Activated CD4-positive, alpha-beta T cell treated with anti-CD3 and anti-CD28 coated beads, Interleukin-2, amount 50 U/mL, for 48 hours (primary cell): ENCODE measurements around the gene MKRN2OS.

Experiments
- DNase-seq, 2 experiments: peaks; one replicate each; pipeline ENCODE4 v3.0.0-alpha.2; 2020

The MKRN2OS gene

DNA sequence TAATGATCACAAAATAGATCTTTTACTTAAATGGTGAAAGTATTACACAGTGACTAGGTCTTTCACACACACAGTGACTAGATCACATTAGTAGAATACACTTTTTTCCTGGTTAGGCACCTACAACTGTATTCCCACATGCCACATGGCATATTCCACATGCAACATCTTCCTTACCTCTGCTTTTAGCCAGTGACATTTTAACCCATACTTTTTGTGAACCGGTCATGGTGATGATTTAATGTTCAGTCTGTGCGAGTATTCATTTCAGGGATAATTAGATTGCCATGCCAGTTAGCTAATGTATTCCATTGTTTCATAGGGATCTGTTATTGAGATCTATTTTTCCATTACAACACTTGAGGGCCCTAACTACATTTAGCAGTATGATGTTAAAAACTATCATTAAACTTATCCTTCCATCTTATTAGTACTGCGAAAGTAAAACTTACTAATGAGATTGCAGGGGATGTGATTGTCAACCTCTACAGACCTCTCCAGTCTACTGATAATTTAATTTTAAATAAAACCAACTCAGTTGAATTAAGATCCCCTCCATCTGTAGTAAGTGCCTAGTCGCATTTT is 32.7 kb downstream of the MKRN2OS start:
- DNase-seq: no peak

DNA sequence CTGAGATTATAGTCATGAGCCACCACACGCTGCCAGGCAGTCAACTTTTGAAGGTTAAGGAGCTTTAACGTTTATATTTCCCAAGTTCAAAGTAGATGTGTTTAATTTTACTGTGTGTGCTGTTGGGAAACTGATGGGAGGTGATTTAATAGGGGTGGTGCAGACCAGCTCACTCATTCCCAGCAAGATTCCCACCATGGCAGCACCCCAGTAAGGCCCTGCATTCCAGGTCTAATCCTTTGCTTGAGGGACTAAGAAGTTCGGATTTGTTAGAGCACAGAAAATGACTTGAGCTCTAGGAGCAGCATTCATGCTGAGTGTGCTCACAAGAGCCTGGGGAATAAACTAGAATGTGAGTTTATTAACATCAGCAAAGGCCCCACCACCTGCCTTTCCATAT is 35.8 kb downstream of the MKRN2OS start:
- no peak for DNase-seq

DNA sequence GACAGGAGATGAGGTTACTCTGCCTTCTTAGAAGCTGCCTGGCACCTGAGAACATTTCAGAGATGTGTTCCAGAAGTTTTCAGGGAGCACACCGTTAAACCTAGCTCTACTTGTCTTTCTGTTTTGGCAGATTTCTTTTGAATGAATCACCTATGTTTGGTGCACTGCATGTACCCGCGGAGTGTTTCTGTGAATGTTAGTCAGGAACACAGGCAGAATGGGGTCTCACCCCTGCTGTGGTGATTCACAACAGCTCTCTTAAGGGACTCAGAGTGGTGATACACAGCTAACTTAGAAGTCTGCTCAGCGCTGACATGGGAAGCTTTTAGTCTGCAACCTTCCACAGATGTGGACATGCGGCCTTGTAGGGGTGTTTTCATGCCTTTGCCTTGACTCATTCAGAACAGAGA is 37.0 kb downstream of the MKRN2OS start:
- DNase-seq: no peak

DNA sequence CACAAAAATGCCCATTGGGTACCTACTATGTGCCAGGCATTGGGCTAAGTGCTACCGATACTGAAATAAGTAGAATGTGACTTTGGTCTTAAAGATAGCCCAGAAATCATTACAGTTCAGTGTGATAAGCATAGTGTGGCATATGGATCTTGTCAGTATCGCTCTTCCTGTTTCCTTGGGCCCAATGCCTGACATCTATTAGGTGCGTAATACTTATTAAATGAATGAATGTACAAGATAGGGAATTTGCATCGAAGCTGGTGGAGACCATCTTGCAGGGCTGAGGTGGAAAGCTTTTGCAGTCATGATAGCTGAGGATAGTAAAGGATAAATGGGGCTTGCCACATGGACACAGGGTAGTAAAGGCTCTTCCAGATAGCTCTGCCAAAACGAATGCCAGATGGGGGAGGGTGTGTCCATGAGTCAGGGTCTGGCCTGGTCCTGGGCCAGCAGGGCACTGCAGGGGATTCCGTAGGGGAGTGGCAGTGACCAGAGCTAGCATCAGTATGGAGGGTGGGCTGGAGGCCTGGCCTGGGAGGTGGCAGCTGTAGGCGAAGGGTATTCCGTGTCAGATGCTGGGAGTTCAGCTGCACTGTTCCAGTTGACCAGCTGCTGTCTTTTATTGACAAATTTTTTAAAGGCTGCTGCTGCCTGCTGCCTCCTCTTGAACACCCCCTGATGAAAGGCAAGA is 37.6 kb downstream of the MKRN2OS start:
- no peak for DNase-seq

DNA sequence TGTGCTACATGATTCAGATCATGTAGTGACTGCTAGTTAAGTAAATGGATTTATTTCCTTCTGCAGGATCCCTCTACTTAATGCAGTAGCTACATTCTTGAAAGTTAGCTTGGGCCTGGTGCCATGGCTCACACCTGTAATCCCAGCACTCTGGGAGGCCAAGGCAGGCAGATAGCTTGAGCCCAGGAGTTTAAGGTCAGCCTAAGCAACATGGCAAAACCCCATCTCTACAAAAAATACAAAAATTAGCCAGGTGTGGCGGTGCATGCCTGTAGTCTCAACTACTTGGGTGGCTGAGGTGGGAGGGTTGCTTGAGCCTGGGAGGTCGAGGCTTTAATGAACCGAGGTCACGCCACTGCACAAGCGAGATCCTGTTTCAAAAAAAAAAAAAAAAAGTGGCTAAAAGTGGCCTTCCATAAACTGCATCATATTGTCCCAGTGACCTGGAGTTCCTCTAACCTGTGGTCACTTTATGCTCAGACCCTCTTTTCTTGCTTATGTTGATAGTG is 39.0 kb downstream of the MKRN2OS start:
- DNase-seq: no peak

DNA sequence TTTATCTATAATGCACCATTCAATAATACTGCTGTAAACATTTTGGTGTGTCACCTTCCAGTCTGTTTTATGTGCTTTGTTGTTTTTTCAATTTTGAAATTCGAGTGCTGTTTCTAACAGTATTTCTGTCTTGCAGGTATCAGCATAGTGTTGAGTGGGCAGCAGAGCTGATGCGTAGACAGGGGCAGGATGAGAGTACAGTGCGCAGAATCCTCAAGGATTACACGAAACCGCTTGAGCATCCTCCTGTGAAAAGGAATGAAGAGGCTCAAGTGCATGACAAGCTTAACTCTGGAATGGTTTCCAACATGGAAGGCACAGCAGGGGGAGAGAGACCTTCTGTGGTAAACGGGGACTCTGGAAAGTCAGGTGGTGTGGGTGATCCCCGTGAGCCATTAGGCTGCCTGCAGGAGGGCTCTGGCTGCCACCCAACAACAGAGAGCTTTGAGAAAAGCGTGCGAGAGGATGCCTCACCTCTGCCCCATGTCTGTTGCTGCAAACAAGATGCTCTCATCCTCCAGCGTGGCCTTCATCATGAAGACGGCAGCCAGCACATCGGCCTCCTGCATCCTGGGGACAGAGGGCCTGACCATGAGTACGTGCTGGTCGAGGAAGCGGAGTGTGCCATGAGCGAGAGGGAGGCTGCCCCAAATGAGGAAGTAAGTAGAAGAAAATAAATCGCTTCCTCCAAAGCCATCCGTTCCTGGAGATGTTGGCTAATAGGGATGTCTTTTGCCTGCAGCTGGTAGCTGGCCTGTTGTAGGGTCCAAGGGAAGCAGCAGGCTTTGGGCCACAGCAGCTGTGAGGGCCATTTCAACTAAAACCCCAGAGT is 42.0 kb downstream of the MKRN2OS start:
- DNase-seq: no peak

DNA sequence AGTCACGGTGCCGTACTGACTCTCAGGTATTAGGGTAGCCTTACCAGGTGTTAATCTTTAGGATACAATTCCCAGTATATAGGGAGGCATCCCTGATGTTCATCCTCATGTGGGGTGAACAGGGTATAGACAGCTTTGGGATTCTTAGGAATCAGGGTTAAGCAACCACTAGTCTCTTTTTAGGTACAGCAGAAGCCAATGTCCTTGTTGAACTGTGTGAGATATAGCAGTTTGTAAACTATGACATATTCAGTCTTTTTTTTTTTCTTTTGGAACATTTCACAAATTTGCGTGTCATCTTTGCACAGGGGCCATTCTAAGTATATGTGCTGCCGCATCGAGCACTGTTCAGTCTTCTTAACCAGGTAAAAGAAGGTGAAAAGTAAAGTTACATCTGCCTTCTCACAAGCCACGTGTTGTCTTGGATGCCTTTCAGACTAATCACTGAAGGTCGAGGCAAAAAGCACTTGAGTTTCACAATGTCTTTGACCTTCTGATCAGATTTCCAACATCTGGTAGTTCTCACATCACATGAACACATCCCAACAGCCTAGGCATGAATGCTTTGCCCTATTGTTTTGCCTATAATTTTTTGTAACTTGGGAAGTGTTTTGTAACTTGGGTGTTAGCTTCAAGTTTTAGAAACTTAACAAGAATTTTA is 43.8 kb downstream of the MKRN2OS start:
- DNase-seq: no peak

DNA sequence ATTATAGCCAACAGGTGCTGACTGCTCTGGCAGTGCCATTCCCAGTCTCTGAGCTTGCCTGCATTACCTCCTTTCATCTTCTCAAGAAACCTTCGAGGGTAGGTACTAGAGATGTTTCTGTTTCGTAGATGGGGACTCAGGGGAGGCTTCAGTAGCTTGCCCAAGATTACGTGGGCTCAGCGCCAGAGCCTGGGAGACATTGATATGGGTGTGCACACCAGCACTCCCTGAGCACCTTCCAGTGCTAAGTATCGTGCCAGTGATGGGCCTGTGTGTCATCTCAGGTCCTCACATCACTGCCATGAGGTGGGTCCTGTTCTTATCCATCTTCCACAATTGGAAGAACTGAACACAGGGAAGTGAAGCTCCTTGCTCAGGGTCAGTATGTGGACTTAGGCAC is 45.8 kb downstream of the MKRN2OS start:
- DNase-seq: no peak

DNA sequence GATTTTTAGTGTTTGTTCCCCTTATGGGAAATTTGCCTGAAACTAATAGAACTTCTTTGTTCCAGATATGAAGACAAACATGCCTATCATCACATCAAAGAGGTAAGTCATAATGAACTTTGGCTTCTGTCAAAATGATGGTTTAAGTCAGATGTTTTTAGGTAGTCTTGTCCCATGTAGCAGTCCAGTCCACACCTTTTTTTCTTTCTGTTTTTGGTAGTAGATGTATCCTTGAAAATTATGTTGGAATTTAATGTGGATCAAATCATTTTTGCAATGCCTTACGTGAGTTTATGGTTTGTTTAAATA is 48.9 kb downstream of the MKRN2OS start:
- DNase-seq: no peak

DNA sequence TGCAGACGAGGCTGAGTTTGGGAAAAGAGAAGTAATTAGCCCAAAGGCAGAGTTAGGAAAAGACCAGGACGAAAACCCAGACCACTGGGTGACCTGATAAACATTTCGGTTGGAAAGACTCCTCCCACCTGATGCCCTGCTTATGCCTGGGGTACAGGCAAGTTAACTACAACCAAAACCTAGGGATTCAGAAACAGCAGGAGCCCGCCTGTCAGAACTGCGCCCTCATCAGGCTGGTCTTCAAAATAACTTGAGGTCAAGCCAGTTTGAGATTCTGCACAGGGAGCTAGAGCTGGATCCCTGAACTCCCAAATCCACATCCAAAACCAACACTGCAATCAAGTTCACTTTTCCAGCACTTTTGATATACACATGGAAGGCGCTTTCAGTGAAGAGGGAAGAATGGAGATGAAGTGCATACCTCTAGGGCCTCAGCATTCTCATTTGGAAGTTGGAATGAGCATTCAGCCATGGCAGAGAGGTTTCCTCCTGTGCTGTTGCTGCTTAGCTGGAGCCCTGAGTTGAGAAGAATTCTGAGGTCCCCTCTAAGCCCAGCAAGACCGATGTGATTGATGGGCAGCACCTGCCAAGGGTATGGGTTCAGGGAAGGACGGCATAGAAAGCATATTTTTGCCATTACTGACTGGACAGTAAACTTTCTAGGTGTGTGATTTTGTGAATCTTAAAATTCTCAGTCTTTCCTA is 49.4 kb downstream of the MKRN2OS start:
- no peak for DNase-seq

DNA sequence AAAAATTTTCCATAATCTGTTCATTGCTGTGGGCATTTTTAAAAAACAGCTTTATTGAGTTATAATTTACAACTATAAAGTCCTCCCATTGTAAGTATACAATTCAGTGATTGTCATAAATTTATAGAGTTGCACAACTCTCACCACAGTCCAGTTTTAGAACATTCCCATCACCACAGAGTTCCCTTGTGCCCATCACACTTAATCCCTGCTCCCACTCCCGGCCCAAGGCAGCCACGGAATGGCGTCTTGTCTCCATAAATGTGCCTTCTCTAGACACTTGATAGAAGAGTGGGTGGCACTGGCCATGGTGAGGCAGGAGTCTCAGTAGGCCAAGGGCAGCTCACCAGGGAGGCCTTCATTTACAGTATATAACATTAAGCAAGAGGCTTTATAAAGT is 54.8 kb downstream of the MKRN2OS start:
- no peak for DNase-seq

DNA sequence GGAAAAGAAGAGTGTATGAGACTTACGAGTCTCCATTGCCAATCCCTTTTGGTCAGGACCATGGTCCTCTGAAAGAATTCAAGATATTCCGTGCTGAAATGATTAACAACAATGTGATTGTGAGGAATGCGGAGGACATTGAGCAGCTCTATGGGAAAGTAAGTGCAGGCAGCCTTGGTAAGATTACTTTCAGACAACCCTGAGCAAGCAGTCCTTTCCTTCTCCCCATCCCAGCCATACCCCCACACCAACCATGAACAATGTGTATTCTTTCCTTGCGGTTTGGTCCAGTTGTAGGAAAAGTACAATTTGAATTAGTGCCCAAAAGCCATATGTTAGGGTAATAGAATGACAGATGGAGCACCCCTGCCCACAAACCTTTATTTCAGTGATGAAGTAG is 55.5 kb downstream of the MKRN2OS start:
- DNase-seq: no peak
